IMR-90 (cell line): Measurements from ENCODE around the gene TOP3B.

Experiments used
- CEBPB ChIP-seq: IDR thresholded peaks from 2 replicates; pipeline ENCODE4 v1.6.1; 2012; ENCODE audit warnings: low read depth, low read length, improper control_type of control experiment
- POLR2A ChIP-seq: IDR thresholded peaks from 2 replicates; pipeline ENCODE4 v1.6.1; 2012; ENCODE audit warnings: mild to moderate bottlenecking, low read depth, low read length
- RAD21 ChIP-seq: IDR thresholded peaks from 2 replicates; pipeline ENCODE4 v1.6.1; 2012; ENCODE audit warnings: low read length, improper control_type of control experiment
- SMC3 ChIP-seq: fragments of 150-350 bp; IDR thresholded peaks from 2 replicates; pipeline ENCODE4 v1.6.1; 2016; ENCODE audit warnings: low read depth, mild to moderate bottlenecking, antibody characterized with exemption, low read length, moderate library complexity
- TF ChIP-seq, protein P1 (sequence below): conservative IDR thresholded peaks from 2 replicates; pipeline ENCODE4 v1.5.1; 2012; ENCODE audit warnings: mild to moderate bottlenecking, low read depth, low read length, improper control_type of control experiment

DNA sequence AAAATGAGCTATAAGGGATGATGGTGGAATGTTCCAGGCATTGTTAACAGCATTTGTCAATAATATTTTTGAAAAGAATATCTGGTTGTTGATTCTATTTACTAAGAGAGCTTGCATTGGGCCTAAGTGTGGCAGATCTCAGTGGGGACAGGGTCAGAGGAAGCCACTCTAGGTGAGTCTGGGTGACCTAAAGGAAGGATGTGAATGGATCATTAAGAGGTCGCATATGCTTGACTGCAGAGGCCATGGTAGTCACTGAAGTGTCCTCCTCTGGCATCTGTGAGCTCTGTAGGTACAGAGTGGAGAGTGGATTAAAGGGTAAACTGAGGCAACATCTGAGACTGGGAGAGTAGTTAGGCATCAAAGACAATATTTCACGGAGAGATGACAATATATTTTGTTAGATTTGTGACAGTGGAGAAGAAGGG is 37.9 kb upstream of the TOP3B start:
- TF ChIP-seq SMC3 = no peak
- TF ChIP-seq POLR2A = no peak
- TF ChIP-seq, protein P1, sequence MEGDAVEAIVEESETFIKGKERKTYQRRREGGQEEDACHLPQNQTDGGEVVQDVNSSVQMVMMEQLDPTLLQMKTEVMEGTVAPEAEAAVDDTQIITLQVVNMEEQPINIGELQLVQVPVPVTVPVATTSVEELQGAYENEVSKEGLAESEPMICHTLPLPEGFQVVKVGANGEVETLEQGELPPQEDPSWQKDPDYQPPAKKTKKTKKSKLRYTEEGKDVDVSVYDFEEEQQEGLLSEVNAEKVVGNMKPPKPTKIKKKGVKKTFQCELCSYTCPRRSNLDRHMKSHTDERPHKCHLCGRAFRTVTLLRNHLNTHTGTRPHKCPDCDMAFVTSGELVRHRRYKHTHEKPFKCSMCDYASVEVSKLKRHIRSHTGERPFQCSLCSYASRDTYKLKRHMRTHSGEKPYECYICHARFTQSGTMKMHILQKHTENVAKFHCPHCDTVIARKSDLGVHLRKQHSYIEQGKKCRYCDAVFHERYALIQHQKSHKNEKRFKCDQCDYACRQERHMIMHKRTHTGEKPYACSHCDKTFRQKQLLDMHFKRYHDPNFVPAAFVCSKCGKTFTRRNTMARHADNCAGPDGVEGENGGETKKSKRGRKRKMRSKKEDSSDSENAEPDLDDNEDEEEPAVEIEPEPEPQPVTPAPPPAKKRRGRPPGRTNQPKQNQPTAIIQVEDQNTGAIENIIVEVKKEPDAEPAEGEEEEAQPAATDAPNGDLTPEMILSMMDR = no peak
- no peak for TF ChIP-seq CEBPB
- no peak for TF ChIP-seq RAD21
